IPS-15b (cell line): ENCODE data around the gene C2orf81.

Source experiments
- H3K27me3 ChIP-seq: one replicate; pipeline ENCODE4 v1.6.1; 2013; ENCODE audit warnings: low read length; ENCODE audit not compliant: control insufficient read depth, insufficient read depth
- H3K36me3 ChIP-seq: one replicate; pipeline ENCODE4 v1.6.1; 2013; ENCODE audit warnings: low read length; ENCODE audit not compliant: control insufficient read depth, insufficient read depth
- H3K4me1 ChIP-seq: one replicate; pipeline ENCODE4 v1.6.1; 2013; ENCODE audit warnings: mild to moderate bottlenecking, low read length; ENCODE audit not compliant: control insufficient read depth, insufficient read depth
- H3K4me3 ChIP-seq: one replicate; pipeline ENCODE4 v1.5.1; 2013; ENCODE audit warnings: low read depth, low read length
- H3K9ac ChIP-seq: one replicate; pipeline ENCODE4 v1.6.1; 2013; ENCODE audit warnings: low read depth, mild to moderate bottlenecking, low read length
- H3K9me3 ChIP-seq: one replicate; pipeline ENCODE4 v1.6.1; 2013; ENCODE audit warnings: mild to moderate bottlenecking, low read length; ENCODE audit not compliant: control insufficient read depth, insufficient read depth

C2orf81 gene

DNA sequence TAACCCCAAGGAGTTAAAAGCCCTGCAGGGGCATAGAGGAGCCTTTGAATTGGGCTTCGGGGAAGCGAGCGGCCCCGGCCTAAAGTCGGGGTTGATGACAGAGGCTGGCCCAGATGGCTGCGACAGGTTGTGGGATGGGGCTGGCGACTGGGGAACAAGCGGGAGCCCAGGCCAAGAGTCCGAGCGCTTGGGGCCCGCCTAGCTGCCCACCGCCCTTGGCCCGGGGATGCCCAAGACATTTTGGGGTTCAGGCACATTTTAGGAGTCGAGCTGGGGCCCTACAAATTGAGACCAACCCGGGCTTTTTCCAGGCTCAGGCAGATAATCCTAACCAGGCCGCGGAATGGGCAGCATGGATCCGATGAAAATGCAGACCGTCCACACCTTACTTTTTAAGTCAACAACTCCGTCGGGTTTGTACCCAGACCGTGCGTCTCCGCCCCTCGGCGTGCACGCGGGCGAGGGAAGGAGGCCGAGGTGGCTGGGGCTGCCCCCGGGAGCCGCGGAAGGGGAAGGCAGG, 19.8 kb upstream of the C2orf81 start:
- H3K4me3 ChIP-seq = peak overlapping the region; percentile 91
- H3K27me3 ChIP-seq = peaks cover 2% of the 10 kb centered on the region
- no peaks in the 10 kb centered on the region for H3K9me3 ChIP-seq
- no peaks in the 10 kb centered on the region for H3K36me3 ChIP-seq
- peak overlapping the region; percentile 84 for H3K9ac ChIP-seq
- H3K4me1 ChIP-seq = peaks cover 17% of the 10 kb centered on the region

DNA sequence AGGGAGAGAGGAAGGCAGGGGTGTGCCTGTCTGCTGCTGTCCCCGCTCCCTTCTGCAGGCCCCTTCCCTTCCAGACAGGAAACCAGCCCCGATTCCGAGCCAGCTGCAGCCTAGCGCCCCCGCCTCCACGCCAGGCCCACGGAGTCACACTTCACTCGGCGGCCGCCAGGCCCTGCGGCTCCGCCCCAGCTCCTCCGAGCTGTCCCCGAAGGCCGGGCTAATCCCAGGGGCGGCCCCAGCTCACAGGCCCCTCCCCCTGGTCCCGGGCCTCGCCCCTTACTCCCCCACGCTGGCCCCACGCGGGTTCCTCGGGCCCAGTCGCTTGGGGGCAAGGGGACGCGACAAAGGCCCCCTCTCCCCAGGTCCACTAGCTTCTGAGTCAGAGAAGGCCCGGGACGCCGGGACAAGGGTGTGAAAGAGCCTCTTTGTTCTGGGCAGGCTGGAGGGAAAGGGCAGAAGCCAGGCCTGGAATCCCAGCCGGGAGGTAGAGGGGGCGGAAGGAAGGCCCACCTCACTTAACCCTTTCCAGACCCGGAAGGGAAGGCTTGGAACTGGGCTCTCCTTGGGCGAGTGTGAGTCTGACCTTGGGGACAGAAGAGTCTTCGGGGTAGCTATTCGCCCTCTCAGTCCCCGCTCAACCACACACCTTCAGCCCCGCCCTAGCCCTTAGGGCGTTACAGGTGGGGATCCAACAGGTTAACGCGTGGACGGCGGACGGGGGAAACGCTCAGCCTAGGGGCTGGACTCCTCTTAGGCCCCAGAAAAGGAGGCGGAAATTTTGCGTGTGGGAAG, 19.2 kb upstream of the C2orf81 start:
- peaks cover 3% of the 10 kb centered on the region for H3K36me3 ChIP-seq
- H3K27me3 ChIP-seq = peaks cover 2% of the 10 kb centered on the region
- peak overlapping the region; percentile 91 for H3K4me3 ChIP-seq
- peak overlapping the region; percentile 89 for H3K9ac ChIP-seq
- H3K9me3 ChIP-seq = no peaks in the 10 kb centered on the region
- H3K4me1 ChIP-seq = peaks cover 17% of the 10 kb centered on the region

DNA sequence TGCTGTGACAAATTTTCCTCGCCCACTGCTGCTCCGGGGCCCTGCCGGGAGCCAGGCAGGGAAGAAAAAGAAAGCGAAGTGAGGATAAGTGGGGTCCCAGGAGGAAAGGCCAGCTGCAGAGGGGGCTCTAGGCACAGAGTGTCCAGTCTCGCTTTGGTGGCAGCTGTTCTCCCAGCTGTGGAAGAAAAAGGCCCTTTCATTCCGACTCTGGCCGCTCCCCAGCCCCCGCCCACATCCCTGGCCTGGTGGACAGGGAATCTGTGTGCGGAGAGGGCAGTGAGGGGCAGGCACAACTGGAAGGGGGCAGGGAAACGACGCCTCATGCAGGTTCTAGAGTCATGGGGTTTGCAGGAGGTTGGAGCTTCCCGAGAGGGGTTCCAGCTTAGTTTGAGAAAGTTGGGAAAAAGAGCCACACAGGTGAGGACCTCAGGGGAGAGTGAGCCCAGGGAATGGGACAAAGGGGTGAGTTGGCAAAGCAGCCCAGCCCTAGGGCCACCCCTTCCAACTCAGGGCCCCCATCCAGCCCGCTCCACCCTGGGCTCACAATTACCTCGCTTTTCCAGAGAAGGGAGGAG, 18.5 kb upstream of the C2orf81 start:
- no peaks in the 10 kb centered on the region for H3K9me3 ChIP-seq
- H3K4me1 ChIP-seq = peaks cover 17% of the 10 kb centered on the region
- H3K4me3 ChIP-seq = peak overlapping the region; percentile 91
- peak overlapping the region; percentile 89 for H3K9ac ChIP-seq
- H3K36me3 ChIP-seq = peaks cover 3% of the 10 kb centered on the region
- peaks cover 2% of the 10 kb centered on the region for H3K27me3 ChIP-seq

DNA sequence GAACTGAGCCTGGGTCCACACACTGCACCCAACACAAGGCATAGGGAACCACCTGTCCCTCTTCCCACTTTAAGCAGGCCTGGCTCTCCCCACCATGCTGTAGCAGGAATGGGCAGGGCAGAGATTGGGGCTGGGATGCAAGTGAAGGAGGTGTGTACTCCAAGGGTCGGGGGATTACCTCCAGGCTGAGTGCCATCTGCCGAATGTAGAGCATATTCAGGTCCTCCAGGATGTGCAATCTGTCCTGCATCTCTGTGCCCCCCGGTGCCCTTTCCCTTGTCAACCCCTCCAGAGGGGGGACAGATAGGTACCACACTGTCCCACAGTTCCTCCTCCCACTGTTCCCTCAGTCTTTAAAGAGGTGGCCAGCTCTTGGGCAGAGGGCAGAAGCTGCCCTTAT, 18.0 kb upstream of the C2orf81 start:
- H3K27me3 ChIP-seq = no peaks in the 10 kb centered on the region
- peak overlapping the region; percentile 89 for H3K9ac ChIP-seq
- peaks cover 17% of the 10 kb centered on the region for H3K4me1 ChIP-seq
- peaks cover 3% of the 10 kb centered on the region for H3K36me3 ChIP-seq
- peak overlapping the region; percentile 91 for H3K4me3 ChIP-seq
- no peaks in the 10 kb centered on the region for H3K9me3 ChIP-seq

DNA sequence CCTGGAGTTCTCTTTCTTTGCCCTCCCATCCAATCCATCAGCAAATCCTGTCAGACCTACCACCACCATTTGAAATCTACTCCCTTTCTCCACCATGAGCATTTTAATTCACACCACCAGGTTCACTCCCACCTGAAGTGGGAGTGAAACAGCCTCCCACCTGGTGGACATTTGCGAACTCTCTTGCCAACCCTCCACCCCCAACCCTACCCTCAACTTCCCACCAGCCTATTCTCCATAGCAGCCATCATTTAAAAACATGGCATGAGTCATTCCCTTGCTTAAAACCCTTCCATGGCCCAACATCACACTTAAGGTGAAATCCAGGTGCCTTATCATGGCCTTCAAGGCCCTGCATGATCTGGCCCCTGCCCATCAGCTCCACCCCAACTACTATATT, 16.8 kb upstream of the C2orf81 start:
- Histone ChIP-seq H3K4me3 (peak overlapping the region; percentile 3), H3K9me3 (no peaks in the 10 kb centered on the region), H3K36me3 (peaks cover 3% of the 10 kb centered on the region), H3K4me1 (peaks cover 17% of the 10 kb centered on the region), H3K9ac (no peak overlapping the region), H3K27me3 (no peaks in the 10 kb centered on the region)

DNA sequence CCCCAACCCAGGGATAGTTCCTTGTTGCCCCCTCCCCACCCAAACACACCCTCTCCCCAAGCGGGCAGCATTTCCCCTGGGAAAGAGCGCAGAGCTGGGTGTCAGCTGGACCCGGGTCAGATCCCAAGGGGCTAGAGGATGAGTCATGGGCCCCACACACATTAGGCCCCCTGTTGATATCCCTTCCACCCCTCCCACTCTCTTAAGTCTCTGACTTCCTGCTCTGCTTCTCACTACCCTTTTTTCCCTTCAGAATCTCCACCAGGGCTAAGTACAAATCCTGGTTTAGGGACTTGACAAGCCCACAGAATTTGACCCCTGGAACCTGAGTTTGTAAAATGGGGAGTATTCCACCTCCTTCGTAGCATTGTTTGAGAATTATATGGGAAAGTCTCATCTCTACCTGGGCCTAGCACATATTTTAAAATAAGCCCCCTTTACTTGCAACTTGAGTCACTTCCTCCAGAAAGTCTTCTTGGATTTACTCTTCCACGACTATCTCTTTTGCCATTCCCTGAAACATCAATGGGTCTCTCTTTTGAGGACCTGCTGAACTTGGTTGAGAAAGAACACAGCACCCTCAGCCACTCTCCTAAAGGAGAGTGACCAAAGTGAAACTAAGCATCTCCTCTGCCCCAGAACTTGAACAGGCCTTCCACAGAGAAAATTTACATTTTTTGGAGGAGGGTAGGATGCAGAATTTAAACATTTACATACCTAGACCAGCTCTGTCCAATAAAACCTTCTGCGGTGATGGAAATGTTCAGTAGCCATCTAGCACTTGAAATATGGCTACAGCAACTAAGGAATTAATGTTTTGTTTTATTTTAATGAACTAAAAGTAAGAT, 15.7 kb upstream of the C2orf81 start:
- H3K4me1 ChIP-seq = peaks cover 17% of the 10 kb centered on the region
- H3K9ac ChIP-seq = peak overlapping the region; percentile 37
- peaks cover 3% of the 10 kb centered on the region for H3K36me3 ChIP-seq
- no peaks in the 10 kb centered on the region for H3K27me3 ChIP-seq
- no peaks in the 10 kb centered on the region for H3K9me3 ChIP-seq
- peak overlapping the region; percentile 32 for H3K4me3 ChIP-seq

DNA sequence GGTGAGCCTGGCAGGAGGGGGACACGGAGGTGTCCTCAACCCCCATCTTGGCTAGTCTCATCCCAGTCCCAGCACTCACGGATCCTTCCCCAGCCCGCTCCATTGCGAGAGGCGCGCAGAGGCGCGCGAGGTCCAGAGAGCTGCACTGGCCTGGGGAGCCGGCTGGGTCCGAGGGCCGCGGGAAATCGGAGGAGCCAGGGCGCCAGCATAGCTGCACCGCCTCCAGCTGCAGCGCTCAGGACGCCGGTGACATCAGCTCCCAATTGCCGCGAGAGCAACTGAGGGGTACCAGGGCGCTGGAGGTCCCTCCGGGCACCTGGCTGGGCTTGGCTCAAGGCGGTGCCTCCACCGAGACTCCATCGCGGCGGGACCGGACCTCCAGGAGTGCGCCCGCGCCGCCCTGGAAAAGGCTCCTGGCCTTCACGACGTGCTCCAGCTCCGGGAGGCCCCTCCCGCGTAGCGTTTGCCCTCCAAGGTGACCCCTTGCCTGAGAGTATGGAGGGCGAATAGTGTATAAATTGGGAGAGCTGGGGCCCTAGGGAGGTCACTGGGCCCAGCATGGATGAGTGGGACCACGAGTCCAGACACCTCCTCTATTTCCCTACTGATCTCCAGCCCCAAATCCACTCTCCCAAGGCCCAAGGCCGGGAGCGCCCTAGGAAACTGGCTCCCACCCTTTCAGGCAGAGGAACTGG, 14.8 kb upstream of the C2orf81 start:
- peak overlapping the region; percentile 37 for H3K9ac ChIP-seq
- peaks cover 17% of the 10 kb centered on the region for H3K4me1 ChIP-seq
- peaks cover 8% of the 10 kb centered on the region for H3K36me3 ChIP-seq
- no peaks in the 10 kb centered on the region for H3K27me3 ChIP-seq
- H3K4me3 ChIP-seq = peak overlapping the region; percentile 32
- H3K9me3 ChIP-seq = no peaks in the 10 kb centered on the region

DNA sequence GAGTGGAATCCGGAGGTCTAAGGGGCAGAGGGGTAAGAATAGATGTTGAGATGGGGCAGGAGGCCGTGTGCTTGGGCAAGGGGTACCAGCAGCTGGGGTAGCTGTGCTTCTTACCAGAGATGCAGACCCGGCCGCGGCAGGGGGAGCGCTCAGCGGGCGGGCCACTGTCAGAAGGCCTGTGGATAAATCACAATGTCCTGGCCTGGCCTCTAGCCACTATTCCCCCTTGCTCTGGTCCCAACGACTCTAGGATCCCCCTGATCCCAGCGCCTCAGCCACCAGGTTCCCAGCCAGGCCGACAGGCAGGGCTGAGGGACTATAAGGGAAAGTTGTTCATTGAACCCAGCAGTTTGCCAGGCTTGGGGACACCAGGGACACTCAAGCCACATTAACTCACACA, 9.1 kb upstream of the C2orf81 start:
- Histone ChIP-seq H3K36me3 (peaks cover 53% of the 10 kb centered on the region), H3K4me1 (no peaks in the 10 kb centered on the region)

DNA sequence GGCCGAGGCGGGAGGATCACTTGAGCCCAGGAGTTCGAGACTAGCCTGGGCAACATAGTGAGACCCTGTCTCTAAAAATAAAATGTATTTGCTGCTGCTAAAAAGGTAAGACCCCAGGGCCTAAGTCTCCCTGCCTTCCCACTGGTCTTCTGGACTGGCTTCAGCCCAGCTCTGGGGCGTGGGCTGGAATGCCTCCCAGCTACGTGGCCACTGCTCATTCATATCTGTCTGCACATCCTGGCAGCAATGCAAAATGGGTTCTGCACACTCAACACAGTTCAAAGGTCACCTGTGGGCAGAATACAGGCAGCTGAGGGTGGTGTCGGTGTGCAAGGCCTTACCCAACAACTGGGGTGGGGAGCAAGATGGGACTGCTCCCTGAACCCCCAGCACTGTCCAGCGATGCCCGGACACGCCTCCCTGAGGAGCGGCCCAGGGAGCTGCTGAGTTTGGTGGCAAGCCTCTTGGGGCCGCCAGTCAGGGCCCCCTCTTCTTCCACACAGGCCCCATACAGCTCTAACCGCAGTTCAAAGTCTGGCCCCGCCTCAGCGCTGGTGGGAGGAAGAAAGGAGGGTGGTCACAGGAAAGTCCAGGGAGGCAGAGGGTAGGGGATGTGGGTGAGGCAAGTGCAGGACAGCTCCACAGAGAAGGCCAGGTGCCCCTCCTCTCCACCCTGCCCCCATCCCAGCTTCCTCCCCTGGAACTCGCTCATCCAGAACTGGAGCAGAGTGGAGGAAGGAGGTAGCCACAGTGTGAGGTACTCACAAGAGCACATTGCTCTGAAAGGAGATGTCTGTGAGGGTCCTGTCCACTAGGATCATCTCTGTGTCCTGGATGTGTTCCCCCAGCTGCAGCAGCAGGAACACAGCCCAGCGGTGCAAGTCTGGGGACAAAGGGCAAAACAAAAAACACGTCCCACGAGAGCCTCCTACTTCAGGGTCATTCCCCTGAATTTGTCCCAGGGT, 8.3 kb upstream of the C2orf81 start:
- H3K36me3 ChIP-seq = peaks cover 58% of the 10 kb centered on the region
- H3K4me1 ChIP-seq = no peaks in the 10 kb centered on the region
- H3K4me3 ChIP-seq = no peak overlapping the region
- no peak overlapping the region for H3K9ac ChIP-seq
- H3K27me3 ChIP-seq = no peaks in the 10 kb centered on the region
- no peaks in the 10 kb centered on the region for H3K9me3 ChIP-seq

More for the DNA sequence above, 9.1 kb upstream of the C2orf81 start:
- Histone ChIP-seq H3K9me3 (no peaks in the 10 kb centered on the region), H3K4me3 (no peak overlapping the region), H3K27me3 (no peaks in the 10 kb centered on the region), H3K9ac (no peak overlapping the region)

DNA sequence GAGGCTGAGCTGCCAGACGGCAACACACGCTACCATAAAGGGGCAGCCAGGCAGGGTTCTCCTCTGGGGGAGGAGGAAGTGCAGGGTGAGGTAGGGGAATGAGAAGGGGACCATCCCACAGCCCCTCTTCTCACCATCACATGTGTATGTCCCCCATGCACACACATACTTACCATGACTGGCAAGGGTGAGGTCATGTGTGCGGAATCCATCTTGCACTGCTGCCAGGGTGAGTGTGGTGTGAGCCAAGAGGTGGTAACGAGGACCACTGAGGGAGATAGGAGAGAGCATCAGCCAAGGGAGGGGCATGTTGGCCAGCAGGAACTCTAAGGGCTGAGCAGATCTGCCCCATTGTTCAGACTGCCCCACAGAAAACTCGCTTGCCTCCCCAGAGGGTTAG, 7.3 kb upstream of the C2orf81 start:
- Histone ChIP-seq H3K36me3 (peaks cover 60% of the 10 kb centered on the region), H3K9ac (no peak overlapping the region), H3K4me1 (no peaks in the 10 kb centered on the region), H3K27me3 (no peaks in the 10 kb centered on the region), H3K9me3 (no peaks in the 10 kb centered on the region), H3K4me3 (no peak overlapping the region)
